Measurements from ENCODE around the gene FIBCD1.

Gene FIBCD1, protein sequence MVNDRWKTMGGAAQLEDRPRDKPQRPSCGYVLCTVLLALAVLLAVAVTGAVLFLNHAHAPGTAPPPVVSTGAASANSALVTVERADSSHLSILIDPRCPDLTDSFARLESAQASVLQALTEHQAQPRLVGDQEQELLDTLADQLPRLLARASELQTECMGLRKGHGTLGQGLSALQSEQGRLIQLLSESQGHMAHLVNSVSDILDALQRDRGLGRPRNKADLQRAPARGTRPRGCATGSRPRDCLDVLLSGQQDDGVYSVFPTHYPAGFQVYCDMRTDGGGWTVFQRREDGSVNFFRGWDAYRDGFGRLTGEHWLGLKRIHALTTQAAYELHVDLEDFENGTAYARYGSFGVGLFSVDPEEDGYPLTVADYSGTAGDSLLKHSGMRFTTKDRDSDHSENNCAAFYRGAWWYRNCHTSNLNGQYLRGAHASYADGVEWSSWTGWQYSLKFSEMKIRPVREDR

GRCh38 chr9:130938652-130939404 lies at the start of gene FIBCD1:
Gene FIBCD1, minus strand, starts transcription at chr9:130939247. Its CDS starts 640 bp downstream, at chr9:130938607.
- DNase-seq: peak; percentile 58 to 63

- DNase-seq: no peak
These were observed 49.3 kb upstream of the FIBCD1 start for GRCh38 chr9:130988400-130988747.

GRCh38 chr9:130987738-130988399 lies 48.8 kb upstream of the FIBCD1 start:
- DNase-seq: no peak

DNA sequence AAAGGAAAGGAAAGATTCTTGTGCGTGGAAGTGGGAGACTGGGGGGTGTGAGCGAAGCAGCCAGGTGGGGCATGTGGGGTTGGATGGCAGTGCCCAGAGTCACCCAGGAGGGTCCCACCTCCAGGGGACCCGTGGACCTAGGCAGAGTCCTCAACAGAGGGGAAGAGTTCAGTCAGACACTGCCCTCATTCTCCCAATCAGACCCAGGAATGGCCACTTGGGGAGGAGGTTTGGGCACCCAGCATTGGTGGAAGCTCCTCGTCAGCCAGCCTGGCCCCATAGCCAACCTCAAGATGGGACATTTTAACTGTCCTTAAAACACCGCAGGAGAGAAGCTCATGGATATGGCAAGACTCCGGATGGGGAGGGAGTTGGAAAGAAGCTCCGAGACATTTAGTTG lies 48.0 kb upstream of the FIBCD1 start:
- no peak for DNase-seq

DNA sequence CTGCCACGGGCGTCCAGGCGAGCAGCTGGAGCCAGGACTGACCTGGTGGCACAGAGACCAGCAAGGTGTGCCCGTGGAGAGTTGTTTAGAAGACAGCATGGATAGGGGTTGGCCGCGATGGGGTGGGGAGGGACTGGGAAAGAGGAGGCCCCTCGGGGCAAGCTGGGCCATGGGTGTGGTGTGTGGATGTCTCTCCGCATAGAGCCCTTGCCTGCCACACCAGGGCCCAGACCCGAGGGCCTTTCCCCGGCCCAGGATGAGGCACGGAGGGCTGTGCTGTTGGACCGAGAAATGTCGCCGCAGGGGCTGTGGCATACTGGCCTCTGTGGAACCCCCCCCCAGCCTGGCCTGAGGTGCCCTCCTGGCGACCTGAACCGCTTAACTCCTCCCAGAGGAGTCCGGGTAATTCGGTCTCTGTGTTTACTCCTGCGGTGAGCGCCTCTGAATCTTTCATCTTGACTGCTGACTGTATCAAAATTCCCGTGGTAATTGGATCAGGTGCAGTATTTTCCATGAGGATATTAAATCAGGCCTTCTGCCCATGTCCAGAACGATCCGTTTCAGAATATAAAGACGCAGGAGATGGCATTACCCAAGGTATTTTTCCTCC lies 47.4 kb upstream of the FIBCD1 start:
- DNase-seq: no peak

DNA sequence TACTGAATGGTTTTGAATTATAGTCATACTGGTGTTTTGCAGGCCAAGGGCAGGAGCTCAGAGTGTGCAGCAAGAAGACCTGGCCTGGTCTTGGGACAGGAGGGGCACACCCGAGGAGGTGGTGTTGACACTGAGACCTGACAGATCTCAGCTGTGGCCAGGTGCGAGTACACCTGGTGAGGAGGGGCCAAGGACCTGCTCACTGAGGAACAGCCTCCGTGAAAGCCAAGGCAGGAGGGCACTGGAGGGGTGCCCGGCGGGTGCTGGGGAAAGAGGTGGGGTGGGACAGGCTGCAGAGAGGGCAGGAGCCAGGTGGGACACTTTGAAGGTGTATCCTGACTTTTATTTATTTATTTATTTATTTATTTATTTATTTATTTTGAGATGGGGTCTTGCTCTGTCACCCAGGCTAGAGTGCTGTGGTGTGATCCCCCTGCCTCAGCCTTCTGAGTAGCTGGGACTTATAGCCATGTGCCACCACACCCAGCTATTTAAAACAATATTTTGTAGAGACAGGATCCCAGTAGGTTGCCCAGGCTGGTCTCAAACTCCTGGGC lies 46.6 kb upstream of the FIBCD1 start:
- DNase-seq: no peak

- no peak for DNase-seq
These were observed 46.0 kb upstream of the FIBCD1 start for GRCh38 chr9:130985029-130985428.

DNA sequence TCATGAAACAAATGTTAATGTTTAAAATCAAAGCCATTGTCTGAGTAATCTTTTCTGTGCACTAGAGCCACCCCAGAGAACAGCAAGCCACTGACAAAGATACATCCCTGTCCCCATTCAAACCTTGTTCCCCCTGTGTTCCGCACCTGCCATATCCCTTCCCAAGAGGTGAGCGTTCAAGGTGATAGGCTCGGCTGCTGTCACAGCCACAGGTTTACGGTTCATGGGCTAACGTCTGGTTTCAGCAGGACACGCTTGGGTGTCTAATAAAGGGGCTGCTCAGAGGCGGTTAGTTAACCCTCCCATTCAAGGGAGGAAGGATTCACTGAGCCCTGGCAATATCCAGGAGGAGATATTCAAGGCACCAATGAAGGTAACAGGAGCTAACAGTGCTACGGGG lies 45.5 kb upstream of the FIBCD1 start:
- DNase-seq: no peak

DNA sequence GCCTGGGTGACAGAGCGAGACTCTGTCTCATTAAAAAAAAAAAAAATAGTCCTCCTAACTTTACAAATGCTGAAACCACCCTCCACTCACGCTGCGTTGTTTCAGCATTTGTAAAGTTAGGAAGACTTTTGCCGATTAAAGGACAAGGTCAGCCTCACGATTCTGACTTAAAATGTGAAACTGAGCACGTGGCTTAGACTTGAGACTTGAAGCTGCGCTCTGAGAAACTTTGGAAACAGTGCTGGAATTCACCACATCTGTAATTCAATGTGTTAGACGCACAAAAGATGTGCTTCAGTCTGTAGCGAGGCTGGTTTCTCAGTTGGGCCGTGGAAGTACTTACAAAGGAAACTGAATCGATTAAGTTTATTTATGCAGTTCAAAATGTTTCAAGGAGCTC lies 44.9 kb upstream of the FIBCD1 start:
- no peak for DNase-seq

- no peak for DNase-seq
These were observed 44.3 kb upstream of the FIBCD1 start for GRCh38 chr9:130983359-130983670.

GRCh38 chr9:130982636-130983358 lies 43.8 kb upstream of the FIBCD1 start:
- DNase-seq: no peak

GRCh38 chr9:130981756-130982137 lies 42.7 kb upstream of the FIBCD1 start:
- DNase-seq: no peak

GRCh38 chr9:130981002-130981755 lies 42.1 kb upstream of the FIBCD1 start:
- no peak for DNase-seq

- no peak for DNase-seq
These were observed 41.5 kb upstream of the FIBCD1 start for GRCh38 chr9:130980526-130980925.

- no peak for DNase-seq
These were observed 40.7 kb upstream of the FIBCD1 start for GRCh38 chr9:130979591-130980385.

- DNase-seq: no peak
These were observed 38.8 kb upstream of the FIBCD1 start for GRCh38 chr9:130977811-130978221.

GRCh38 chr9:130975932-130976841 lies 37.1 kb upstream of the FIBCD1 start:
- no peak for DNase-seq

DNA sequence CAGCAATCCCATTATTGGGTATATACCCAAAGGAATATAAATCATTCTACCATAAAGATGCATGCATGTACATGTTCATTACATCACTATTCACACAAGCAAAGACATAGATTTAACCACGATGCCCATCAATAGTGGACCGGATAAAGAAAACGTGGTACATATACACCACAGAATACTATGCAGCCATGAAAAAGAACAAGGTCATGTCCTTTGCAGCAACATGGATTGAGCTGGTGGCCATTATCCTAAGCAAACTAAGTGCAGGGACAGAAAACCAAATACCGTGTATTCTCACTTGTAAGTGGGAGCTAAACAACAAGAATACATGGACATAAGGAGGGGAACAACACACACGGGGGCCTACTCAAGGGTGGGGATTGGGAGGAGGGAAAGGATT lies 36.1 kb upstream of the FIBCD1 start:
- no peak for DNase-seq

GRCh38 chr9:130974697-130975096 lies 35.6 kb upstream of the FIBCD1 start:
- no peak for DNase-seq

Data from activated T-cell treated with anti-CD3 and anti-CD28 coated beads, Interleukin-2, amount 50 U/mL, for 48 hours (primary cell).